ENCODE data around the gene FBLN2. TPM values are rescaled to one million over a fixed set of nuclear protein-coding genes. Genes with fewer than 3 reads are reported as not detected.
A peak's percentile ranks its signal among the peaks of the same experiment; 100 is the strongest.

FBLN2 gene
- total RNA-seq, 2 experiments from 2014 or later, result not detected

DNA sequence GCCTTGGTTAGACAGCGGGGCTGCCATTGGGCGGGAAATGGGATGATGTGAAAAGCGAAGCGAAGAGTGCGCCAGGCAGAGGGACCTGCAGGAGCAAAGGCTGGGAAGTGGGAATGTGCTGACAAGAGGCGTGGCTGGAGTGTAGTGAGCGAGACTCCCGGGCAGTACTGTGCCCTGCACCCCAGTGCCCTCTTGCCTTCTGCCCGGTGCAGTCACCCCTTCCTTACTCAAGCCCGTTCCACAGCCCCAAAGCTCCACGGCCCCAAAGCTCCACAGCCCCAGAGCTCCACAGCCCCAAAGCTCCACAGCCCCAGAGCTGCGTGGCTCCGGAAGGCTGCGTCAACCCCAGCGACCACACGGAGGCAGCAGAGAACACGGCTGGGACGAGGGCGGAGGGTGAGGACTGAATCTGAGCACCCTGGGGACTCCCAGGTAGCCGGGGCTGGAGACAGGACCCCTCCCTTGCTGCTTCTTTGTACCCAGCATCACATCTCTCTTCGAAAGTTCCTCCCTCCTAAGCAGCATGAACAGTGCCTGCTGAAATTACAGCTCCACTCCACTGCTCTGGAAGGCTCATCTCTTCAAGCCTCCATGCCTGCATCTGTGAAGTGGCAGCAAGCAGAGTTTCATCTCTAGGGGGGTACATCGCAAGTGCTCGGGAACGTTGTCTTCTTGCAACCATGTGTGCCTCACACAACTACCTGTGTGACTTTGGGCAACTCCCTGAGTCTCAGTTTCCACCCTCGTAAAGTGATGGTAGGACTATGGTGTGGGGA, 108.9 kb downstream of the FBLN2 start:
- Mint-ChIP-seq H3K9me3 (no peaks in the 10 kb centered on the region), H3K27me3 (peaks cover 26% of the 10 kb centered on the region), H3K36me3 (ENCODE audit: low read depth) (no peaks in the 10 kb centered on the region), H3K4me1 (peaks cover 22% of the 10 kb centered on the region), H3K27ac (no peak overlapping the region), H3K4me3 (no peak overlapping the region)
- ChIA-PET CTCF (interaction anchor here (0.5 to 4.0 kb wide), 15 partner anchors 10 to 1337 kb away, joined by 3 to 25 read pairs (median 5); partner anchors contain the start of gene WNT7A), POLR2A (no interaction called here)
- DNase-seq, result peak; percentile 70

DNA sequence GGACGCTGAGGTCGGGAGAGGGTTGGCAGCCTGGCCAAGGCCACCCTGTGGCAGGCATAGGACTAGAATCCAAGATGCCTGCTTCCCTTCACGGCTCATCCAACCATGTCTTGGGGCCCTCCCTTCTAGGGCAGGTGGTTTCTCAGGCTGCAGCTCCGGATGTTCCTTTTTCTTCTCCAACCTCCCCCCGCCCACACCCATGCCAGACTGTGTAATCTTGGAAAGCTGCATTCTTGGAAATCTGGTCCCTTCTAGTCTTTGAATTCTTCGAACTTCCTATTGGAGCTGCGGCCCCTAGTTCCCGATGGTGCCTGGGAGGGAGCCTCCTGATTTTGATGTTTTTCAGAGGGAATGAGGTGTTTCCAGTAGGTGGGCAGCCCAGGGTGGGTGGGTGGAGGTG, 109.8 kb downstream of the FBLN2 start:
- DNase-seq, result no peak
- peaks cover 26% of the 10 kb centered on the region for H3K27me3 Mint-ChIP-seq
- H3K4me1 Mint-ChIP-seq, result peaks cover 16% of the 10 kb centered on the region
- ChIA-PET CTCF (interaction anchor here (0.5 to 4.0 kb wide), 7 partner anchors 11 to 228 kb away, joined by 3 to 25 read pairs (median 8); partner anchors contain the start of gene WNT7A), POLR2A (no interaction called here)
- H3K36me3 Mint-ChIP-seq (ENCODE audit: low read depth), result no peaks in the 10 kb centered on the region
- no peak overlapping the region for H3K27ac Mint-ChIP-seq
- H3K9me3 Mint-ChIP-seq, result no peaks in the 10 kb centered on the region
- no peak overlapping the region for H3K4me3 Mint-ChIP-seq

- POLR2A ChIA-PET, result no interaction called here
- H3K4me1 Mint-ChIP-seq, result peaks cover 10% of the 10 kb centered on the region
- H3K36me3 Mint-ChIP-seq (ENCODE audit: low read depth), result no peaks in the 10 kb centered on the region
- CTCF ChIA-PET, result interaction anchor here (1.1 to 1.4 kb wide), 2 partner anchors 160 to 212 kb away, joined by 3 read pairs; no protein-coding TSS in a partner anchor
- no peak overlapping the region for H3K4me3 Mint-ChIP-seq
- no peak overlapping the region for H3K27ac Mint-ChIP-seq
- no peak for DNase-seq
- H3K9me3 Mint-ChIP-seq, result no peaks in the 10 kb centered on the region
- H3K27me3 Mint-ChIP-seq, result peaks cover 26% of the 10 kb centered on the region
Observed at GRCh38 chr3:13659221-13659969, 110.5 kb downstream of the FBLN2 start.

DNA sequence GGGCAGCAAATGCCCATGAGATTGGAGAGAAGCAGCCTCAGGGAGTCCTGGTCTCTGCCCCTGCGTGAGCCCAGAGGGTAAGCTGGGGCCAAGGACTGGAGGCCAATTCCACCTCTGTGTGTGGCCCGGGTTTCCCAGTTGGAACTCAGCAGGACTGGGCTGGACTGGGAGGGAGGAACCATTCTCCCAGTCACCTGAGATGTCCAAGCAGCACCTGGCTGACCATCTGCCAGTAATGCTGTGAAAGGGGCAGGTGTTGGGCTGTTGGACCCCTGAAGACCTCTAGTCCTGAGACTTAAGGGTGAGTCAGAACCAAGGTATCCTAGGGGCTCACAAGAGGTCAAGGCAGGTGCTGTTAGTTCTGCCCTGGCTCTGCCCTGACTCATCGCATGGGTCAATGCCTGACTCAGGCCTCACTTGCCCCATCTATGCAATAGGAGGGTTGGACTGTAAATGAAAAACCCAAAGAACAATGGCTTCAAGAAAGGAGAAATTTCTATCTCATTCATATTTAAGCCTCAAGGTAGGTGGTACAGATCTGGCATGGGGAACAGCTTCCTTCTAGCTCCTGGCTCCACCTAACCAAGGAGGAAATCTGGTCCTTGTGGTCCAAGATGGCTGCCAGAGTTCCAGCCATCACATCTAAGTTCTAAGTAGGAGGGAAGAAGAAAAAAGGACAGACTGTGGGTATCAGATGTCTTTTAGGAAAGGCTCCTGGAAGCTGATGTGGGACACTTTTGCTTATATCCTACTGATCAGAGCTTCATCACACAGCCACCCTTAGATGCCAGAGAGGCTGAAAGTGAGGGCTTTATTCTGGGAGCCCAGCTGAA, 111.3 kb downstream of the FBLN2 start:
- CTCF ChIA-PET, result interaction anchor here (1.4 kb wide), 1 partner anchor 161 kb away, joined by 3 read pairs; no protein-coding TSS in a partner anchor
- H3K27me3 Mint-ChIP-seq, result peaks cover 26% of the 10 kb centered on the region
- DNase-seq, result no peak
- H3K4me1 Mint-ChIP-seq, result peaks cover 6% of the 10 kb centered on the region
- no peak overlapping the region for H3K4me3 Mint-ChIP-seq
- H3K36me3 Mint-ChIP-seq (ENCODE audit: low read depth), result no peaks in the 10 kb centered on the region
- H3K9me3 Mint-ChIP-seq, result no peaks in the 10 kb centered on the region
- POLR2A ChIA-PET, result no interaction called here
- no peak overlapping the region for H3K27ac Mint-ChIP-seq

GRCh38 chr3:13661121-13661520, 112.2 kb downstream of the FBLN2 start:
- Mint-ChIP-seq H3K27ac (no peak overlapping the region), H3K36me3 (ENCODE audit: low read depth) (no peaks in the 10 kb centered on the region), H3K9me3 (no peaks in the 10 kb centered on the region), H3K4me1 (peaks cover 2% of the 10 kb centered on the region), H3K4me3 (no peak overlapping the region), H3K27me3 (peaks cover 19% of the 10 kb centered on the region)
- CTCF ChIA-PET, result interaction anchor here (1.4 kb wide), 1 partner anchor 162 kb away, joined by 3 read pairs; no protein-coding TSS in a partner anchor
- POLR2A ChIA-PET, result no interaction called here
- no peak for DNase-seq

DNA sequence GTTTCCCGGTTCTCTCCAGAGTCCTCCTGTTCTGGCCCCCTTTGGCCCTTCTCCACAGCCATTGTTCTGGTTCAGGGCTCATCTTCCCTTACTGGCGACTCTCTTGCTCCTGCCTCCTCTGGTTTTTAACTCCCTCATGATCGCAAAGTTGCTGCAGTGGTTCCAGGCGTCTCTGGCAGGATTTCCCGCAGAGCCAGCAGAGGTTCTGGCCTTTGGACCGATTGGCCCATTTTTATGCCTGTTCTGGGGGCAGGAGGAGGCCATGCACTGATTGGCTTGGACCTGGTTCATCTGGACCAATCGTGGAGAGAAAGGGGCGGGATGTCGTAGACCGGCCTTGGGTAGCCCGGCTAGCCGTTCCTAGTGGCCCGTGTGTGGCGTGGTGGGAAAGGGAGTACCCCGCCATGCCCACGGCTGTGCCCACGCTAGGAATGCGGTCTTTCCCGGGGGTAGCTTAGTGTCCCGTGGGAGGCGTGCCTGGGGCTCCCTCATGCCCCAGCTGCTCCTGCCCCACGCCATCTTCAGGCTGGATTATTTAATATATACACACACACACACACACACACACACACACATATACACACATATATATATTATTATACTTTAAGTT, 113.4 kb downstream of the FBLN2 start:
- ChIA-PET CTCF (interaction anchor here (1.0 kb wide), 1 partner anchor 12 kb away, joined by 3 read pairs; no protein-coding TSS in a partner anchor), POLR2A (no interaction called here)
- H3K36me3 Mint-ChIP-seq (ENCODE audit: low read depth), result no peaks in the 10 kb centered on the region
- no peak overlapping the region for H3K4me3 Mint-ChIP-seq
- H3K27ac Mint-ChIP-seq, result no peak overlapping the region
- H3K4me1 Mint-ChIP-seq, result peaks cover 2% of the 10 kb centered on the region
- peaks cover 7% of the 10 kb centered on the region for H3K27me3 Mint-ChIP-seq
- no peaks in the 10 kb centered on the region for H3K9me3 Mint-ChIP-seq
- no peak for DNase-seq

- ChIA-PET POLR2A (no interaction called here), CTCF (no interaction called here)
- Mint-ChIP-seq H3K4me1 (no peaks in the 10 kb centered on the region), H3K4me3 (no peak overlapping the region), H3K36me3 (ENCODE audit: low read depth) (no peaks in the 10 kb centered on the region), H3K9me3 (no peaks in the 10 kb centered on the region), H3K27ac (no peak overlapping the region), H3K27me3 (peaks cover 2% of the 10 kb centered on the region)
- DNase-seq, result no peak
Observed at GRCh38 chr3:13663781-13664535, 115.0 kb downstream of the FBLN2 start.

- POLR2A ChIA-PET, result no interaction called here
- Mint-ChIP-seq H3K9me3 (no peaks in the 10 kb centered on the region), H3K36me3 (ENCODE audit: low read depth) (no peaks in the 10 kb centered on the region), H3K4me3 (no peak overlapping the region), H3K27ac (no peak overlapping the region), H3K27me3 (no peaks in the 10 kb centered on the region), H3K4me1 (no peaks in the 10 kb centered on the region)
- CTCF ChIA-PET, result no interaction called here
- DNase-seq, result no peak
Observed at GRCh38 chr3:13665582-13666226, 116.8 kb downstream of the FBLN2 start.

DNA sequence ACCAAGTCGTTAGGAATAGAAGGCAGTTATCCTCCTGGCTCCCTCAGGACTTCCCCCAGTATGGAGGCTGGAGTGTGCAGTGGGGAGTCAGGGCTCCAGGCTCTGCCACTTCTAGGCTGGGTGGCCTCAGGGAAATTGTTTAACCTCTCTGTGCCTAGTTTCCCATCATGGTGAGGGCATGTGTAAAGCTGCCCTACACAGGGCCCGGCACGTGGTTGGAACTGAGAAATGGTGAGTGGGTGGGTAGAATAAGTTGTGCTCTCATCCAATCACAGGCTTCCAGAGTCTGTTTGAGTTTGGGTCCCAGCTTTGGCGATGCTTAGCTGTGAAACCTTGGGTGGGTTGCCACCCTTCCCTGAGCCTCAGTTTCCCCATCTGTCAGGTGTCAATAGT, 117.3 kb downstream of the FBLN2 start:
- no peak overlapping the region for H3K27ac Mint-ChIP-seq
- H3K4me1 Mint-ChIP-seq, result no peaks in the 10 kb centered on the region
- no peak overlapping the region for H3K4me3 Mint-ChIP-seq
- H3K36me3 Mint-ChIP-seq (ENCODE audit: low read depth), result no peaks in the 10 kb centered on the region
- H3K27me3 Mint-ChIP-seq, result no peaks in the 10 kb centered on the region
- CTCF ChIA-PET, result no interaction called here
- no peak for DNase-seq
- H3K9me3 Mint-ChIP-seq, result no peaks in the 10 kb centered on the region
- POLR2A ChIA-PET, result no interaction called here

DNA sequence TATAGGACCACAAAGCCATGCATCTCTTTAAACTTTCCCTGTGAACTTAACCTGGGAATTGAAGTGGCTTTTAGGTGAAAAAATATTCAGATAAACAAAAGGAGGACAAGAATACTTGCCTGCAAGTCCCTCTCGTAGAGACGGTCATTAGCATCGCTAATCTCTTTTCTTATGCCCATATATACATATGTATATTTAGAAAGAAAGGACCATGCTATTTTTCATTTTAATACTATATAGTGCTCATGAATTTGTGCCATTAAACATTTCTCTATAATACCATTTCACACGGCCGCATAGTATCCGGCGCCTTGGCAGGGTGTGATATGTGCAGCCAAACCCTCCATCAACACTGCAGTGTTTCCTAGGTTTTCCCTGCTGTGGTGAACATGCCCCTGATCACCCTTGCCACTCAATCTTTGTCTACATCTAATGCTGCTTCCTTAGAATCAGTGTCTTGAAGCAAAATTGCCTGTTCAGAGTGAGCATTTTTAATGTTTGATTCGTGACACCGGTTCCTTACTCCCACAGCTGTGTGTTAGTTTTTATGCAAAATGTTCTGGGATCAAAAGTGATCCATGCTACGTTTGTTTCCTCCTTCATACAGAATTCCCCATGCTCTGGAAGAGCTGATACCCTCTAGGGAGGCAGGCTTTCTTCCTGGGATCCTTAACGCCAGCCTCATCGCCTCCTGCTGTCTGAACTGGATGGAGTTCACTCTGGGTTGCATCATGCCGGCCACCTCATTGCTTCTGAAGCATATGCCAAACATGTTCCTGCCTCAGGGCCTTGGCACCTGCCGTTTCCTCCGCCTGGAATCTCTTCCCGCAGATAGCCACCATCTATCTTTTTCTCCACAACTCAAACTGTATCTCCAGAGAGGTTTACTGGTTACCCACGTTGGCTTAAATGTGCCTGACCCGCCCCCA, 118.1 kb downstream of the FBLN2 start:
- CTCF ChIA-PET, result no interaction called here
- H3K27ac Mint-ChIP-seq, result no peak overlapping the region
- H3K4me1 Mint-ChIP-seq, result no peaks in the 10 kb centered on the region
- no peak overlapping the region for H3K4me3 Mint-ChIP-seq
- POLR2A ChIA-PET, result no interaction called here
- no peaks in the 10 kb centered on the region for H3K9me3 Mint-ChIP-seq
- H3K36me3 Mint-ChIP-seq (ENCODE audit: low read depth), result no peaks in the 10 kb centered on the region
- peaks cover 3% of the 10 kb centered on the region for H3K27me3 Mint-ChIP-seq
- no peak for DNase-seq

DNA sequence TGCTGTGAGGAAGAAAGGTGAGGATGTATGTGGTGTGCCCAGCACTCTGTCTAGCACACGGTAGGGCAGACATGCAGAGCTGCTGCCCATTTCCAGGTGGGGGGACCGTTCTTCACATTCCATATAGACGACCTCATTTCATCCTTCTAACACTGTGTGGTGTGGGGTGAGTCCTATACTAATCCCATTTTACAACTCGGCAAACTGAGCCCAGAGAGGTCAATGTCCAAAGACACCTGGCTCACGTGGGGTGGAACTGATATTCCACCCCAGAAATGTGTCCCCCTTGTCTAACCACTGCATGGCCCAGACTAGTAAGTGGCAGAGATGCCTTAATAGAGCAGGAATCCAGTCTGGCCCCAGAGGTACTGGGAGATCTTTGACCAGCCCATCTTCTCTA, 119.2 kb downstream of the FBLN2 start:
- Mint-ChIP-seq H3K27me3 (peaks cover 3% of the 10 kb centered on the region), H3K9me3 (no peaks in the 10 kb centered on the region), H3K27ac (no peak overlapping the region), H3K4me1 (no peaks in the 10 kb centered on the region), H3K4me3 (no peak overlapping the region), H3K36me3 (ENCODE audit: low read depth) (no peaks in the 10 kb centered on the region)
- ChIA-PET POLR2A (no interaction called here), CTCF (interaction anchor here (1.0 kb wide), 1 partner anchor 17 kb away, joined by 3 read pairs; no protein-coding TSS in a partner anchor)
- DNase-seq, result no peak

Data from activated CD4-positive, alpha-beta T cell treated with anti-CD3 and anti-CD28 coated beads, Interleukin-2, amount 10 ng/mL, durations not matched to agents 7 days and 5 days (primary cell).